OCI-LY3 (cell line): ENCODE results near the gene FAM169A.
A peak's percentile ranks its signal among the peaks of the same experiment; 100 is the strongest.
"Not testable (repeated sequence)": the region's sequence is repeated elsewhere in the genome, so short reads cannot be mapped to it uniquely, and the experiment has no call there.

ENCODE experiments used
- H2AFZ ChIP-seq: fragments of 200-600, 300-600 bp; shearing (Covaris generic); 2 replicates; pipeline ENCODE4 v1.6.0; 2014; ENCODE audit warnings: antibody characterized with exemption, low read depth, low read length
- H3K27ac ChIP-seq: fragments of 200-600, 300-600 bp; sonication (generic); 2 replicates; pipeline ENCODE4 v1.5.1; 2014; ENCODE audit warnings: mild to moderate bottlenecking, low read length, moderate library complexity, mixed read lengths
- H3K27me3 ChIP-seq: fragments of 200-600, 300-600 bp; sonication (generic); 2 replicates; pipeline ENCODE4 v1.6.1; 2014; ENCODE audit warnings: low read depth, low read length, mixed read lengths
- H3K36me3 ChIP-seq: fragments of 200-600, 300-600 bp; sonication (generic); replicated peaks from 2 replicates; pipeline ENCODE3; 2014; ENCODE audit warnings: low read depth, low read length, mixed read lengths
- H3K4me1 ChIP-seq: fragments of 300-600, 200-600 bp; sonication (generic); 2 replicates; pipeline ENCODE4 v1.6.1; 2014; ENCODE audit warnings: low read length, mixed read lengths
- H3K4me2 ChIP-seq: fragments of 200-600, 300-600 bp; sonication (generic); 2 replicates; pipeline ENCODE4 v1.6.1; 2014; ENCODE audit warnings: low read length, mixed read lengths
- H3K4me3 ChIP-seq: fragments of 300-600, 200-600 bp; sonication (generic); 2 replicates; pipeline ENCODE4 v1.5.1; 2014; ENCODE audit warnings: antibody characterized with exemption, mild to moderate bottlenecking, low read length, moderate library complexity
- H3K79me2 ChIP-seq: fragments of 300-600, 200-600 bp; shearing (Covaris generic); 2 replicates; pipeline ENCODE4 v1.6.1; 2014; ENCODE audit warnings: mild to moderate bottlenecking, low read length, mixed read lengths
- H3K9ac ChIP-seq: fragments of 300-600, 200-600 bp; shearing (Covaris generic); 2 replicates; pipeline ENCODE4 v1.6.0; 2014; ENCODE audit warnings: mild to moderate bottlenecking, low read length, moderate library complexity
- H3K9me3 ChIP-seq: fragments of 200-600, 300-600 bp; shearing (Covaris generic); 2 replicates; pipeline ENCODE4 v1.6.1; 2014; ENCODE audit warnings: low read length, mixed read lengths; ENCODE audit not compliant: insufficient read depth
- H4K20me1 ChIP-seq: fragments of 200-600, 300-600 bp; sonication (generic); 2 replicates; pipeline ENCODE4 v1.6.1; 2016; ENCODE audit warnings: low read length, mixed read lengths; ENCODE audit not compliant: insufficient read depth
- EZH2phosphoT487 ChIP-seq: fragments of 200-600 bp; shearing (Covaris generic); IDR thresholded peaks from 2 replicates; pipeline ENCODE4 v1.6.1; 2018; ENCODE audit warnings: antibody characterized with exemption, mixed run types, low read depth
- TF ChIP-seq, protein P1 (sequence below): fragments of 200-600, 300-600 bp; sonication (generic); IDR thresholded peaks from 2 replicates; pipeline ENCODE4 v1.5.1; 2014; ENCODE audit warnings: antibody characterized with exemption, low read length, low read depth

Gene FAM169A

DNA sequence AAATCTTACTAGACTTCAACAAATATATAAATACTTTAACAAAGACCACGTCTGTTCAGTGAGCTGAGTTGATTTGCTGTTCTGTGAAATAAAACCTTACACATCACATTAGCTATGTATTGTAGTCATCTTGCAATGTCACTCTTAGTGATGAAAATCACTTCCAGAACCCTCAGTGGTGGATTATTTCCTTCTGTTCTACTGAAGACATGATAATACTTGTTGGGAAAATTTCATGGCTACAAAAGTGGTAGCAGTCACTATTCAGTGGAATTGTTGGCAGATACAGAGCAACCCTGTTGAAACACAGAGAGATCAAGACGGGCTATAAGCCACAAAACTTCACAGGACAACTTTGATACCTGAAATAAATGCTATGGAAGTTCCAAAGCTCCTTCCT lies 26.7 kb upstream of the FAM169A start:
- TF ChIP-seq, protein P1, sequence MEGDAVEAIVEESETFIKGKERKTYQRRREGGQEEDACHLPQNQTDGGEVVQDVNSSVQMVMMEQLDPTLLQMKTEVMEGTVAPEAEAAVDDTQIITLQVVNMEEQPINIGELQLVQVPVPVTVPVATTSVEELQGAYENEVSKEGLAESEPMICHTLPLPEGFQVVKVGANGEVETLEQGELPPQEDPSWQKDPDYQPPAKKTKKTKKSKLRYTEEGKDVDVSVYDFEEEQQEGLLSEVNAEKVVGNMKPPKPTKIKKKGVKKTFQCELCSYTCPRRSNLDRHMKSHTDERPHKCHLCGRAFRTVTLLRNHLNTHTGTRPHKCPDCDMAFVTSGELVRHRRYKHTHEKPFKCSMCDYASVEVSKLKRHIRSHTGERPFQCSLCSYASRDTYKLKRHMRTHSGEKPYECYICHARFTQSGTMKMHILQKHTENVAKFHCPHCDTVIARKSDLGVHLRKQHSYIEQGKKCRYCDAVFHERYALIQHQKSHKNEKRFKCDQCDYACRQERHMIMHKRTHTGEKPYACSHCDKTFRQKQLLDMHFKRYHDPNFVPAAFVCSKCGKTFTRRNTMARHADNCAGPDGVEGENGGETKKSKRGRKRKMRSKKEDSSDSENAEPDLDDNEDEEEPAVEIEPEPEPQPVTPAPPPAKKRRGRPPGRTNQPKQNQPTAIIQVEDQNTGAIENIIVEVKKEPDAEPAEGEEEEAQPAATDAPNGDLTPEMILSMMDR = no peak
- no peak for TF ChIP-seq EZH2phosphoT487
- H3K9ac ChIP-seq = no peak overlapping the region
- no peak overlapping the region for H3K4me3 ChIP-seq
- no peaks in the 10 kb centered on the region for H3K9me3 ChIP-seq
- H4K20me1 ChIP-seq = no peaks in the 10 kb centered on the region
- H3K27ac ChIP-seq = no peak overlapping the region
- H3K36me3 ChIP-seq = no peaks in the 10 kb centered on the region
- H3K4me1 ChIP-seq = peaks cover 11% of the 10 kb centered on the region
- H2AFZ ChIP-seq = no peak overlapping the region
- no peaks in the 10 kb centered on the region for H3K27me3 ChIP-seq
- no peak overlapping the region for H3K4me2 ChIP-seq
- no peaks in the 10 kb centered on the region for H3K79me2 ChIP-seq

- Histone ChIP-seq H3K36me3 (no peaks in the 10 kb centered on the region), H2AFZ (no peak overlapping the region), H3K4me3 (no peak overlapping the region), H3K9ac (no peak overlapping the region), H4K20me1 (no peaks in the 10 kb centered on the region), H3K27ac (no peak overlapping the region), H3K9me3 (no peaks in the 10 kb centered on the region), H3K4me1 (peaks cover 11% of the 10 kb centered on the region), H3K27me3 (no peaks in the 10 kb centered on the region), H3K4me2 (peak overlapping the region; percentile 13; the same call in 1 of the 2 replicates), H3K79me2 (no peaks in the 10 kb centered on the region)
- TF ChIP-seq, protein P1 = no peak
- TF ChIP-seq EZH2phosphoT487 = no peak
Measured at GRCh38 chr5:74889523-74890105, 23.4 kb upstream of the FAM169A start.

DNA sequence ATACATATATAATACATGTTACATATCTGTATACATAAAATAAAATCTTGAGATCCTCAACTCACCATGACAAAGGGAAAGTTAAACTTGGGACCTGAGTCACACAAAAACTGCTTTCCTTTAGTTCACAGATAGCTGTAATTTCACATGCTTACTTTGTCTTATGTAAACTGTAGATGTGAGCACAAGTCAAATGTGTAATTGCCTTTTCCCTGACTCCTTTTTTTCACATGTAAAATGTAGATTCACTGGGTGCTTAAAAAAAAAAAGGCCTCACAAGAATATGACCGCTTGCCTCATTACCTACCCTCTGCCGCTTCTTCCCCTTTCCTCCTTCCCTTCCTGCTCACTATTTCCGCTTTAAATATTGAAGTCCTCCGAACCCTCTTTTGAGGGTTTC lies 21.9 kb upstream of the FAM169A start:
- H2AFZ ChIP-seq = no peak overlapping the region
- H3K27ac ChIP-seq = no peak overlapping the region
- H4K20me1 ChIP-seq = no peaks in the 10 kb centered on the region
- H3K9me3 ChIP-seq = no peaks in the 10 kb centered on the region
- no peaks in the 10 kb centered on the region for H3K36me3 ChIP-seq
- H3K79me2 ChIP-seq = no peaks in the 10 kb centered on the region
- H3K4me3 ChIP-seq = no peak overlapping the region
- TF ChIP-seq, protein P1 = no peak
- no peak for TF ChIP-seq EZH2phosphoT487
- H3K4me1 ChIP-seq = peaks cover 11% of the 10 kb centered on the region
- H3K9ac ChIP-seq = no peak overlapping the region
- H3K27me3 ChIP-seq = no peaks in the 10 kb centered on the region
- H3K4me2 ChIP-seq = no peak overlapping the region

GRCh38 chr5:74885170-74885569 lies 19.0 kb upstream of the FAM169A start:
- Histone ChIP-seq H3K27ac (no peak overlapping the region), H3K79me2 (no peaks in the 10 kb centered on the region), H2AFZ (no peak overlapping the region), H3K4me2 (no peak overlapping the region), H3K9me3 (no peaks in the 10 kb centered on the region), H3K36me3 (no peaks in the 10 kb centered on the region), H3K4me1 (peaks cover 11% of the 10 kb centered on the region), H3K9ac (no peak overlapping the region), H3K27me3 (no peaks in the 10 kb centered on the region), H4K20me1 (no peaks in the 10 kb centered on the region), H3K4me3 (no peak overlapping the region)
- TF ChIP-seq EZH2phosphoT487 = no peak
- TF ChIP-seq, protein P1 = no peak

DNA sequence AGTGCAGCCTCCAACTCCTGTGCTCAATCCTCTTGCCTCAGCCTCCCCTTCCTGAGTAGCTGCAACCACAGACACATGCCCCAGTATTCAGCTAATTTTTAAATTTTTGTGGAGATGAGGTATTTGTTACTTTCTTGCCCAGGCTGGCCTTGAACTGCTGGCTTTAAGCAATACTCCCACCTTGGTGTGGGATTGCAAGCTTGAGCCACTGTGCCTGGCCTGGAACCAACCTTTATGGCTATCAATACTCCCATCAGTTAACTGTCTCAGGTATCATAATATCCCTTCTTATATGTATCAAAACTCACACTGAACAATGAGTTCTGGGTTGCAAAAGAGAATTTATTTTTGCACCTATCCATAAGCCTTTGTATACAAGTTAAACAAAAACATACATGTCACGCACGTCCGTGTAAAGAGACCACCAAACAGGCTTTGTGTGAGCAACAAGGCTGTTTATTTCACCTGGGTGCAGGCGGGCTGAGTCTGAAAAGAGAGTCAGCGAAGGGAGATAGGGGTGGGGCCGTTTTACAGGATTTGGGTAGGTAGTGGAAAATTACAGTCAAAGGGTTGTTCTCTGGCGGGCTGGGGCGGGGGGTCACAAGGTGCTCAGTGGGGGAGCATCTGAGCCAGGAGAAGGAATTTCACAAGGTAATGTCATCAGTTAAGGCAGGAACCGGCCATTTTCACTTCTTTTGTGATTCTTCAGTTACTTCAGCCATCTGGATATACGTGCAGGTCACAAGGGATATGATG lies 16.4 kb upstream of the FAM169A start:
- not testable (repeated sequence) for H2AFZ ChIP-seq, H3K9me3 ChIP-seq, H3K27me3 ChIP-seq, H3K4me1 ChIP-seq, H3K79me2 ChIP-seq, H3K4me3 ChIP-seq, H3K36me3 ChIP-seq, H3K27ac ChIP-seq, H3K4me2 ChIP-seq, H4K20me1 ChIP-seq, H3K9ac ChIP-seq
